NCI-H187 treated with DMSO at 0.1 percent for 48 hours (cell line): Measurements from ENCODE around the gene HMMR.
"Not testable (repeated sequence)": the region's sequence is repeated elsewhere in the genome, so short reads cannot be mapped to it uniquely, and the experiment has no call there.

Source experiments
- DNase-seq: peaks from one replicate; lab custom pipeline; 2025; lab: John Stamatoyannopoulos, UW

HMMR gene

GRCh38 chr5:163460562-163461171, at the start of gene HMMR:
Gene HMMR, plus strand, starts transcription at chr5:163460632. Its CDS starts 61 bp downstream, at chr5:163460693.
- DNase-seq: no peak

GRCh38 chr5:163415673-163416072, 44.8 kb upstream of the HMMR start:
- not testable (repeated sequence) for DNase-seq

- DNase-seq: no peak
These were observed 35.6 kb upstream of the HMMR start for GRCh38 chr5:163424836-163425235.

GRCh38 chr5:163426128-163426527, 34.3 kb upstream of the HMMR start:
- not testable (repeated sequence) for DNase-seq

- DNase-seq: no peak
These were observed 27.9 kb upstream of the HMMR start for GRCh38 chr5:163432544-163432943.

- DNase-seq: no peak
These were observed 27.2 kb upstream of the HMMR start for GRCh38 chr5:163433271-163433670.

- DNase-seq: no peak
These were observed 26.0 kb upstream of the HMMR start for GRCh38 chr5:163434401-163434866.

GRCh38 chr5:163436515-163436914, 23.9 kb upstream of the HMMR start:
- DNase-seq: no peak

GRCh38 chr5:163437011-163437308, 23.5 kb upstream of the HMMR start:
- DNase-seq: no peak

- peak; percentile 88 for DNase-seq
These were observed 22.9 kb upstream of the HMMR start, which contains the start of gene CCNG1 for GRCh38 chr5:163437309-163438182. Gene CCNG1, plus strand, starts transcription at chr5:163437595. Its CDS starts 1,662 bp downstream, at chr5:163439257.

GRCh38 chr5:163439092-163439425, 21.4 kb upstream of the HMMR start:
- DNase-seq: no peak

- no peak for DNase-seq
These were observed 19.5 kb upstream of the HMMR start for GRCh38 chr5:163440954-163441353.

- no peak for DNase-seq
These were observed 15.9 kb upstream of the HMMR start for GRCh38 chr5:163444526-163444925.

GRCh38 chr5:163445345-163445744, 15.1 kb upstream of the HMMR start:
- DNase-seq: no peak

- no peak for DNase-seq
These were observed 13.2 kb upstream of the HMMR start for GRCh38 chr5:163447191-163447590.

GRCh38 chr5:163447875-163448274, 12.6 kb upstream of the HMMR start:
- DNase-seq: no peak

GRCh38 chr5:163448491-163448890, 11.9 kb upstream of the HMMR start:
- no peak for DNase-seq

GRCh38 chr5:163451489-163451888, 8.9 kb upstream of the HMMR start:
- DNase-seq: no peak

- no peak for DNase-seq
These were observed 6.7 kb upstream of the HMMR start for GRCh38 chr5:163453705-163454104.

GRCh38 chr5:163455406-163455805, 5.0 kb upstream of the HMMR start:
- DNase-seq: not testable (repeated sequence)

- no peak for DNase-seq
These were observed 4.3 kb upstream of the HMMR start for GRCh38 chr5:163456029-163456589.

- no peak for DNase-seq
These were observed 3.6 kb upstream of the HMMR start for GRCh38 chr5:163456840-163457239.

GRCh38 chr5:163458778-163459385, 1.6 kb upstream of the HMMR start:
- no peak for DNase-seq
